SK-N-SH (cell line): ENCODE measurements around the gene IQCE. TPM values are rescaled to one million over a fixed set of nuclear protein-coding genes. Genes with fewer than 3 reads are reported as not detected.

Source experiments
- CTCF ChIA-PET: fragments of 300-600, 350-600 bp; formaldehyde crosslinking; extraction: SDS; loops from one replicate; lab custom pipeline; 2021; lab: Yijun Ruan, JAX
- POLR2A ChIA-PET: fragments of 350-600 bp; sonication (Branson Sonifier 250); formaldehyde crosslinking; extraction: SDS; loops from one replicate; lab custom pipeline; 2020; ENCODE audit warnings: antibody characterized with exemption, inconsistent platforms; lab: Yijun Ruan, JAX
- DNase-seq: peaks from one replicate; pipeline ENCODE4 v3.0.0; 2012
- H2AFZ ChIP-seq: fragments of 200-600 bp; sonication (generic); 2 replicates; pipeline ENCODE4 v1.8.1; 2016; ENCODE audit warnings: antibody characterized with exemption, mild to moderate bottlenecking, low read depth
- H3F3A ChIP-seq: fragments of 200-600 bp; sonication (generic); replicated peaks from 2 replicates; pipeline ENCODE3; 2016; ENCODE audit warnings: antibody characterized with exemption, mild to moderate bottlenecking; ENCODE audit not compliant: insufficient read depth
- H3K27ac ChIP-seq, 2 experiments: fragments of 200-500 bp in 1 of 2; fragments of 200-600 bp in 1 of 2; sonication (Bioruptor generic) in 1 of 2; sonication (generic), shearing (Covaris generic) in 1 of 2; 2 replicates each; pipeline versions ENCODE4 v1.5.1 to v1.6.1; 2014 to 2016; ENCODE audit warnings: low read depth in 2 of 2, inconsistent platforms in 1 of 2, low read length in 1 of 2, mild to moderate bottlenecking in 1 of 2, mixed read lengths in 1 of 2
- H3K27me3 ChIP-seq: fragments of 200-600 bp; sonication (generic), shearing (Covaris generic); 2 replicates; pipeline ENCODE4 v1.6.1; 2016; ENCODE audit warnings: mixed run types; ENCODE audit not compliant: insufficient read depth
- H3K36me3 ChIP-seq, 2 experiments: fragments of 200-500 bp in 1 of 2; fragments of 200-600 bp in 1 of 2; sonication (Bioruptor generic) in 1 of 2; sonication (generic) in 1 of 2; replicated peaks in 1 of 2; 2 replicates each; pipeline versions ENCODE3 to v1.5.1; 2014 to 2016; ENCODE audit warnings: low read length in 1 of 2, mild to moderate bottlenecking in 1 of 2; ENCODE audit not compliant: insufficient read depth in 2 of 2, control insufficient read depth in 1 of 2
- H3K4me1 ChIP-seq, 2 experiments: fragments of 200-500 bp in 1 of 2; fragments of 200-600 bp in 1 of 2; sonication (Bioruptor generic) in 1 of 2; sonication (generic), shearing (Covaris generic) in 1 of 2; 2 replicates each; pipeline versions ENCODE4 v1.5.1 to v1.6.1; 2014 to 2016; ENCODE audit warnings: low read depth in 1 of 2, low read length in 1 of 2, mixed run types in 1 of 2; ENCODE audit not compliant: insufficient read depth in 2 of 2, control insufficient read depth in 1 of 2
- H3K4me2 ChIP-seq: fragments of 200-600 bp; sonication (generic), shearing (Covaris generic); 2 replicates; pipeline ENCODE4 v1.6.1; 2017; ENCODE audit warnings: mixed run types
- H3K4me3 ChIP-seq, 2 experiments: fragments of 200-500 bp in 1 of 2; fragments of 200-600 bp in 1 of 2; sonication (Bioruptor generic) in 1 of 2; sonication (generic), shearing (Covaris generic) in 1 of 2; 2 replicates each; pipeline versions ENCODE4 v1.5.1 to v1.8.1; 2014 to 2016; ENCODE audit warnings: low read depth in 2 of 2, inconsistent platforms in 1 of 2, low read length in 1 of 2, mild to moderate bottlenecking in 1 of 2, mixed read lengths in 1 of 2, moderate library complexity in 1 of 2
- H3K79me2 ChIP-seq: fragments of 200-600 bp; sonication (generic); 2 replicates; pipeline ENCODE4 v1.8.1; 2017; ENCODE audit warnings: mild to moderate bottlenecking; ENCODE audit not compliant: insufficient read depth
- H3K9ac ChIP-seq: fragments of 200-600 bp; sonication (generic); 2 replicates; pipeline ENCODE4 v1.6.1; 2017; ENCODE audit warnings: mixed run types
- H3K9me2 ChIP-seq: fragments of 200-600 bp; sonication (generic); 2 replicates; pipeline ENCODE4 v1.6.1; 2017; ENCODE audit warnings: mixed run types
- H3K9me3 ChIP-seq: fragments of 200-600 bp; sonication (generic); 2 replicates; pipeline ENCODE4 v1.6.1; 2017; ENCODE audit warnings: mixed run types, mild to moderate bottlenecking, moderate library complexity
- H4K20me1 ChIP-seq: fragments of 200-600 bp; sonication (generic); 2 replicates; pipeline ENCODE4 v1.6.1; 2017; ENCODE audit warnings: mild to moderate bottlenecking, mixed run types; ENCODE audit not compliant: insufficient read depth
- ELF1 ChIP-seq: IDR thresholded peaks from 2 replicates; pipeline ENCODE4 v1.4.0; 2012
- EP300 ChIP-seq, 2 experiments: IDR thresholded peaks; 2 replicates each; pipeline versions ENCODE4 v1.4.0 to v1.6.1; 2012; ENCODE audit warnings: borderline replicate concordance in 1 of 2, low read depth in 1 of 2, low read length in 1 of 2
- FOXJ3 ChIP-seq: sonication (generic); formaldehyde crosslinking; IDR thresholded peaks from 2 replicates; pipeline ENCODE4 v1.5.1; 2020; ENCODE audit warnings: mild to moderate bottlenecking, missing genetic modification reagents
- FOXM1 ChIP-seq: IDR thresholded peaks from 2 replicates; pipeline ENCODE4 v1.4.0; 2012; ENCODE audit warnings: low read depth, mild to moderate bottlenecking
- JUND ChIP-seq: IDR thresholded peaks from 2 replicates; pipeline ENCODE4 v1.4.0; 2012
- MEF2A ChIP-seq: IDR thresholded peaks from 2 replicates; pipeline ENCODE4 v1.4.0; 2012; ENCODE audit warnings: low read depth, borderline replicate concordance
- MXI1 ChIP-seq: IDR thresholded peaks from 2 replicates; pipeline ENCODE4 v1.6.1; 2012; ENCODE audit warnings: mild to moderate bottlenecking, low read depth, low read length, improper control_type of control experiment
- NFIC ChIP-seq: IDR thresholded peaks from 2 replicates; pipeline ENCODE4 v1.4.0; 2012; ENCODE audit warnings: borderline replicate concordance
- NRF1 ChIP-seq: IDR thresholded peaks from 2 replicates; pipeline ENCODE4 v1.6.1; 2012; ENCODE audit warnings: low read depth, mild to moderate bottlenecking, low read length
- RCOR1 ChIP-seq: fragments of 150-350 bp; IDR thresholded peaks from 2 replicates; pipeline ENCODE4 v1.6.1; 2017; ENCODE audit warnings: antibody characterized with exemption, low read length
- YY1 ChIP-seq: IDR thresholded peaks from 2 replicates; pipeline ENCODE4 v1.4.0; 2012; ENCODE audit warnings: low read depth, mild to moderate bottlenecking
- WGBS: methylation state at CpG from one replicate; pipeline ENCODE4 v1.1.6; 2017; ENCODE audit warnings: low lambda C conversion rate; 5-methylcytosine and 5-hydroxymethylcytosine counted together
- polyA plus RNA-seq, 3 experiments: library from polyadenylated mRNA; depleted of rRNA; stranded (reverse); fragments of >200 nt; gene quantifications; 2 replicates each; pipeline ENCODE4 v1.2.3, GENCODE V29; 2012
- TF ChIP-seq, protein P1 (sequence below): IDR thresholded peaks from 2 replicates; pipeline ENCODE4 v1.4.0; 2012; ENCODE audit warnings: low read depth, borderline replicate concordance
- TF ChIP-seq, protein P2 (sequence below): IDR thresholded peaks from 2 replicates; pipeline ENCODE4; 2012
- TF ChIP-seq, protein P3 (sequence below): fragments of 150-350 bp; IDR thresholded peaks from 2 replicates; pipeline ENCODE4 v1.6.1; 2017; ENCODE audit warnings: antibody characterized with exemption, low read length, low read depth, borderline replicate concordance
- TF ChIP-seq, protein P4 (sequence below): IDR thresholded peaks from 2 replicates; pipeline ENCODE4 v1.4.0; 2012; ENCODE audit warnings: low read depth
- TF ChIP-seq, protein P5 (sequence below): IDR thresholded peaks from 2 replicates; pipeline ENCODE4 v1.6.1; 2012; ENCODE audit warnings: mild to moderate bottlenecking, low read depth, low read length, moderate library complexity
- TF ChIP-seq, protein P6 (sequence below): fragments of 150-350 bp; IDR thresholded peaks from 2 replicates; pipeline ENCODE4 v1.6.1; 2016; ENCODE audit warnings: mild to moderate bottlenecking, low read depth, low read length

The IQCE gene
- polyA plus RNA-seq, 1 of the 3 experiments (the other 2 are of a cell fraction) = 14.4 TPM

DNA sequence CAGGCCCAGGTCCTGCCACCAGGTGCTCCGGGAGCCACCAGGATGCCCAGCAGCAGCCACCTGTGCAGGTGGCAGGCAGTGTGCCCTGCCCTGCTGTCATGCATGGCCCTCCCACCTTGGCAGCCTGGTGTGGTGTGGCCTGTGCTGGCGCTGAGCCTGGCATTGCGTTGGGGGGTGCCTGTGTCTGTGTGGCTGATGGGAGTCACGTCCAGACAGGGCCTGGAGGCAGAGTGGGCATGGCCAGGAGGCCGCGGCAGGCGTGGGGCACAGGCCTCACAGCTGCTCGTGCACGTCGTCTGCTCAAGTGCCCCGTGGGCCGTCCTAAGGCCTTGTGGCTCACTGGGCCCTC is 81.7 kb downstream of the IQCE start:
- Histone ChIP-seq H3K9ac (0 out of 2 replicates have a peak overlapping the region, but pooled peaks have one; percentile 32), H3K36me3 (peaks cover 0 to 16% of the 10 kb centered on the region in 2 experiments), H3K79me2 (peaks cover 100% of the 10 kb centered on the region), H3K4me2 (peak overlapping the region; percentile 72), H4K20me1 (peaks cover 97% of the 10 kb centered on the region), H3K9me2 (no peaks in the 10 kb centered on the region), H3K9me3 (no peaks in the 10 kb centered on the region), H3K27me3 (no peaks in the 10 kb centered on the region), H2AFZ (no peak overlapping the region), H3K4me3 (no peak overlapping the region), H3F3A (no peaks in the 10 kb centered on the region), H3K27ac (peak overlapping the region; percentile 71 to 95), H3K4me1 (peaks cover 59 to 91% of the 10 kb centered on the region in 2 experiments)
- ChIA-PET POLR2A (interaction anchor here (1.0 kb wide), 1 partner anchor 9 kb away, joined by 4 read pairs; the partner anchor contains the start of gene TTYH3), CTCF (interaction anchor here (3.0 to 5.9 kb wide), 2 partner anchors 12 to 40 kb away, joined by 11 to 54 read pairs; partner anchors contain the start of gene TTYH3)
- TF ChIP-seq, protein P1, sequence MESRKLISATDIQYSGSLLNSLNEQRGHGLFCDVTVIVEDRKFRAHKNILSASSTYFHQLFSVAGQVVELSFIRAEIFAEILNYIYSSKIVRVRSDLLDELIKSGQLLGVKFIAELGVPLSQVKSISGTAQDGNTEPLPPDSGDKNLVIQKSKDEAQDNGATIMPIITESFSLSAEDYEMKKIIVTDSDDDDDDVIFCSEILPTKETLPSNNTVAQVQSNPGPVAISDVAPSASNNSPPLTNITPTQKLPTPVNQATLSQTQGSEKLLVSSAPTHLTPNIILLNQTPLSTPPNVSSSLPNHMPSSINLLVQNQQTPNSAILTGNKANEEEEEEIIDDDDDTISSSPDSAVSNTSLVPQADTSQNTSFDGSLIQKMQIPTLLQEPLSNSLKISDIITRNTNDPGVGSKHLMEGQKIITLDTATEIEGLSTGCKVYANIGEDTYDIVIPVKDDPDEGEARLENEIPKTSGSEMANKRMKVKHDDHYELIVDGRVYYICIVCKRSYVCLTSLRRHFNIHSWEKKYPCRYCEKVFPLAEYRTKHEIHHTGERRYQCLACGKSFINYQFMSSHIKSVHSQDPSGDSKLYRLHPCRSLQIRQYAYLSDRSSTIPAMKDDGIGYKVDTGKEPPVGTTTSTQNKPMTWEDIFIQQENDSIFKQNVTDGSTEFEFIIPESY = no peak
- TF ChIP-seq, protein P2, sequence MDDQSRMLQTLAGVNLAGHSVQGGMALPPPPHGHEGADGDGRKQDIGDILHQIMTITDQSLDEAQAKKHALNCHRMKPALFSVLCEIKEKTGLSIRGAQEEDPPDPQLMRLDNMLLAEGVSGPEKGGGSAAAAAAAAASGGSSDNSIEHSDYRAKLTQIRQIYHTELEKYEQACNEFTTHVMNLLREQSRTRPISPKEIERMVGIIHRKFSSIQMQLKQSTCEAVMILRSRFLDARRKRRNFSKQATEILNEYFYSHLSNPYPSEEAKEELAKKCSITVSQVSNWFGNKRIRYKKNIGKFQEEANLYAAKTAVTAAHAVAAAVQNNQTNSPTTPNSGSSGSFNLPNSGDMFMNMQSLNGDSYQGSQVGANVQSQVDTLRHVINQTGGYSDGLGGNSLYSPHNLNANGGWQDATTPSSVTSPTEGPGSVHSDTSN = no peak
- TF ChIP-seq NRF1 (no peak), RCOR1 (0 out of 2 replicates have a peak, but pooled peaks have one; percentile 30), FOXJ3 (peak; percentile 91), EP300 (IDR thresholded peaks at IDR 0.05; ENCODE audit: borderline replicate concordance in 1 of 2, low read depth in 1 of 2, low read length in 1 of 2) (peak in 1 of 2 experiments; percentile 48; a peak in 1 of 4 replicates), YY1 (no peak), ELF1 (no peak), NFIC (no peak), MXI1 (peak; percentile 68)
- TF ChIP-seq, protein P3, sequence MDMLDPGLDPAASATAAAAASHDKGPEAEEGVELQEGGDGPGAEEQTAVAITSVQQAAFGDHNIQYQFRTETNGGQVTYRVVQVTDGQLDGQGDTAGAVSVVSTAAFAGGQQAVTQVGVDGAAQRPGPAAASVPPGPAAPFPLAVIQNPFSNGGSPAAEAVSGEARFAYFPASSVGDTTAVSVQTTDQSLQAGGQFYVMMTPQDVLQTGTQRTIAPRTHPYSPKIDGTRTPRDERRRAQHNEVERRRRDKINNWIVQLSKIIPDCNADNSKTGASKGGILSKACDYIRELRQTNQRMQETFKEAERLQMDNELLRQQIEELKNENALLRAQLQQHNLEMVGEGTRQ = no peak
- WGBS = 81% methylated on average over 5 of the region's 12 CpGs
- peak; percentile 80 for DNase-seq

DNA sequence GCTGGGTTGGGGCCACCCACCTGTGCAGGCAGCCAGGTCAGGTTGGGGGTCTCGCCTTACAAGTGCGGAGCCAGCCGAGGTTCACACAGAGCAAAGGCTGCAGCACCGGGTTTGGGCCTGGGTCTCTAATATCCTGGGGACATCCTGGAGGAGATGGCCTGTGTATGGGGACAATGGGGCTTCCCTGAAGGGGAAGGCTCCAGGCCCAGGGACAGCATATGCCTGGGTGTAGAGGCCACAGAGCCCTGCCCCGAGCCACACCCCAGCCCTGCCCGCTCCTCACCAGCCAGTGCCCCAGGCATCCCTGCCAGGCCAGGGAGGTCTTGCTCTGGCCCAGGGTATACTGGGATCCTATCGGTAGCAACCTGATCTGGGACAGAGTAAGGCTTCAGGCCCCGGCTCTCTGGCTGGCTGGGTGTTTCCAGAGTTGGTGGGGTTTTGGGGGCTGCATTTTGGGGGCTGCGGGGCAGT is 82.1 kb downstream of the IQCE start:
- H3K4me2 ChIP-seq = peak overlapping the region; percentile 72

More for the DNA sequence above, 82.1 kb downstream of the IQCE start:
- H3K27me3 ChIP-seq = no peaks in the 10 kb centered on the region
- no peaks in the 10 kb centered on the region for H3K9me2 ChIP-seq
- H2AFZ ChIP-seq = no peak overlapping the region
- H3K36me3 ChIP-seq = peaks cover 0 to 12% of the 10 kb centered on the region in 2 experiments
- H3K9me3 ChIP-seq = no peaks in the 10 kb centered on the region
- CTCF ChIA-PET = interaction anchor here (0.8 to 5.9 kb wide), 3 partner anchors 12 to 69 kb away, joined by 3 to 54 read pairs (median 3); partner anchors contain the start of gene TTYH3
- 39% methylated on average over 3 of the region's 9 CpGs for WGBS
- TF ChIP-seq JUND (no peak), MEF2A (no peak), FOXM1 (no peak)
- TF ChIP-seq, protein P4, sequence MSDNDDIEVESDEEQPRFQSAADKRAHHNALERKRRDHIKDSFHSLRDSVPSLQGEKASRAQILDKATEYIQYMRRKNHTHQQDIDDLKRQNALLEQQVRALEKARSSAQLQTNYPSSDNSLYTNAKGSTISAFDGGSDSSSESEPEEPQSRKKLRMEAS = no peak
- TF ChIP-seq, protein P5, sequence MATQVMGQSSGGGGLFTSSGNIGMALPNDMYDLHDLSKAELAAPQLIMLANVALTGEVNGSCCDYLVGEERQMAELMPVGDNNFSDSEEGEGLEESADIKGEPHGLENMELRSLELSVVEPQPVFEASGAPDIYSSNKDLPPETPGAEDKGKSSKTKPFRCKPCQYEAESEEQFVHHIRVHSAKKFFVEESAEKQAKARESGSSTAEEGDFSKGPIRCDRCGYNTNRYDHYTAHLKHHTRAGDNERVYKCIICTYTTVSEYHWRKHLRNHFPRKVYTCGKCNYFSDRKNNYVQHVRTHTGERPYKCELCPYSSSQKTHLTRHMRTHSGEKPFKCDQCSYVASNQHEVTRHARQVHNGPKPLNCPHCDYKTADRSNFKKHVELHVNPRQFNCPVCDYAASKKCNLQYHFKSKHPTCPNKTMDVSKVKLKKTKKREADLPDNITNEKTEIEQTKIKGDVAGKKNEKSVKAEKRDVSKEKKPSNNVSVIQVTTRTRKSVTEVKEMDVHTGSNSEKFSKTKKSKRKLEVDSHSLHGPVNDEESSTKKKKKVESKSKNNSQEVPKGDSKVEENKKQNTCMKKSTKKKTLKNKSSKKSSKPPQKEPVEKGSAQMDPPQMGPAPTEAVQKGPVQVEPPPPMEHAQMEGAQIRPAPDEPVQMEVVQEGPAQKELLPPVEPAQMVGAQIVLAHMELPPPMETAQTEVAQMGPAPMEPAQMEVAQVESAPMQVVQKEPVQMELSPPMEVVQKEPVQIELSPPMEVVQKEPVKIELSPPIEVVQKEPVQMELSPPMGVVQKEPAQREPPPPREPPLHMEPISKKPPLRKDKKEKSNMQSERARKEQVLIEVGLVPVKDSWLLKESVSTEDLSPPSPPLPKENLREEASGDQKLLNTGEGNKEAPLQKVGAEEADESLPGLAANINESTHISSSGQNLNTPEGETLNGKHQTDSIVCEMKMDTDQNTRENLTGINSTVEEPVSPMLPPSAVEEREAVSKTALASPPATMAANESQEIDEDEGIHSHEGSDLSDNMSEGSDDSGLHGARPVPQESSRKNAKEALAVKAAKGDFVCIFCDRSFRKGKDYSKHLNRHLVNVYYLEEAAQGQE = no peak
- TF ChIP-seq, protein P2 = no peak
- TF ChIP-seq, protein P6, sequence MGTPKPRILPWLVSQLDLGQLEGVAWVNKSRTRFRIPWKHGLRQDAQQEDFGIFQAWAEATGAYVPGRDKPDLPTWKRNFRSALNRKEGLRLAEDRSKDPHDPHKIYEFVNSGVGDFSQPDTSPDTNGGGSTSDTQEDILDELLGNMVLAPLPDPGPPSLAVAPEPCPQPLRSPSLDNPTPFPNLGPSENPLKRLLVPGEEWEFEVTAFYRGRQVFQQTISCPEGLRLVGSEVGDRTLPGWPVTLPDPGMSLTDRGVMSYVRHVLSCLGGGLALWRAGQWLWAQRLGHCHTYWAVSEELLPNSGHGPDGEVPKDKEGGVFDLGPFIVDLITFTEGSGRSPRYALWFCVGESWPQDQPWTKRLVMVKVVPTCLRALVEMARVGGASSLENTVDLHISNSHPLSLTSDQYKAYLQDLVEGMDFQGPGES = no peak
- TF ChIP-seq, all 33 proteins: peak for 0
- peak overlapping the region; percentile 32; the same call in 1 of the 2 replicates for H3K9ac ChIP-seq
- H3K4me3 ChIP-seq = no peak overlapping the region; a peak in 1 of 4 replicates
- H3F3A ChIP-seq = no peaks in the 10 kb centered on the region
- peaks cover 100% of the 10 kb centered on the region for H3K79me2 ChIP-seq
- no peak for DNase-seq
- H4K20me1 ChIP-seq = peaks cover 97% of the 10 kb centered on the region
- peaks cover 61 to 91% of the 10 kb centered on the region in 2 experiments for H3K4me1 ChIP-seq
- H3K27ac ChIP-seq = peak overlapping the region; percentile 71 to 95
- POLR2A ChIA-PET = interaction anchor here (1.0 kb wide), 1 partner anchor 9 kb away, joined by 4 read pairs; the partner anchor contains the start of gene TTYH3
